Measurements from ENCODE around the gene DOCK10.

DOCK10 gene

GRCh38 chr2:224909885-224910573 lies 132.2 kb downstream of the DOCK10 start:
- peak; percentile 16 for DNase-seq

GRCh38 chr2:224908818-224909217 lies 133.4 kb downstream of the DOCK10 start:
- no peak for DNase-seq

- DNase-seq: no peak
These were observed 137.9 kb downstream of the DOCK10 start for GRCh38 chr2:224904381-224904780.

- DNase-seq: no peak
These were observed 138.6 kb downstream of the DOCK10 start for GRCh38 chr2:224903621-224904020.

- no peak for DNase-seq
These were observed 141.1 kb downstream of the DOCK10 start for GRCh38 chr2:224901121-224901676.

GRCh38 chr2:224895377-224895776 lies 146.9 kb downstream of the DOCK10 start:
- DNase-seq: no peak

- no peak for DNase-seq
These were observed 147.9 kb downstream of the DOCK10 start for GRCh38 chr2:224894356-224894755.

GRCh38 chr2:224893848-224894247 lies 148.4 kb downstream of the DOCK10 start:
- DNase-seq: no peak

- no peak for DNase-seq
These were observed 149.6 kb downstream of the DOCK10 start for GRCh38 chr2:224892574-224893204.

GRCh38 chr2:224890372-224890771 lies 151.9 kb downstream of the DOCK10 start:
- DNase-seq: no peak

- DNase-seq: no peak
These were observed 155.1 kb downstream of the DOCK10 start for GRCh38 chr2:224887141-224887540.

- no peak for DNase-seq
These were observed 156.3 kb downstream of the DOCK10 start for GRCh38 chr2:224885836-224886547.

- DNase-seq: no peak
These were observed 157.0 kb downstream of the DOCK10 start for GRCh38 chr2:224885291-224885690.

- DNase-seq: no peak
These were observed 158.1 kb downstream of the DOCK10 start for GRCh38 chr2:224884188-224884587.

GRCh38 chr2:224883700-224884099 lies 158.6 kb downstream of the DOCK10 start:
- DNase-seq: no peak

- DNase-seq: no peak
These were observed 159.1 kb downstream of the DOCK10 start for GRCh38 chr2:224883172-224883516.

- no peak for DNase-seq
These were observed 159.7 kb downstream of the DOCK10 start for GRCh38 chr2:224882291-224883171.

- no peak for DNase-seq
These were observed 160.4 kb downstream of the DOCK10 start for GRCh38 chr2:224881846-224882245.

- DNase-seq: no peak
These were observed 165.7 kb downstream of the DOCK10 start for GRCh38 chr2:224876522-224876921.

GRCh38 chr2:224875841-224876240 lies 166.4 kb downstream of the DOCK10 start:
- no peak for DNase-seq

- DNase-seq: no peak
These were observed 167.1 kb downstream of the DOCK10 start for GRCh38 chr2:224875153-224875552.

GRCh38 chr2:224871813-224872212 lies 170.5 kb downstream of the DOCK10 start:
- DNase-seq: no peak

- DNase-seq: peak; percentile 21
These were observed 171.9 kb downstream of the DOCK10 start for GRCh38 chr2:224870341-224870740.
